A673 (cell line): ENCODE data around the gene ADGRL3. TPM values are rescaled to one million over a fixed set of nuclear protein-coding genes. Genes with fewer than 3 reads are reported as not detected.

Experiments used
- BruUV-seq: library from RNA; stranded (reverse); fragments of 400-500 nt; replicated peaks from 2 replicates; lab custom pipeline; 2021; lab: Mats Ljungman, UMichigan
- CTCF ChIA-PET: fragments of 300-600 bp; sonication (Branson Sonifier 250); formaldehyde crosslinking; loops from one replicate; lab custom pipeline; 2022; ENCODE audit warnings: antibody characterized with exemption; lab: Charles Lee
- POLR2A ChIA-PET: fragments of 300-600 bp; sonication (Branson Sonifier 250); formaldehyde crosslinking; loops from one replicate; lab custom pipeline; 2022; ENCODE audit warnings: antibody characterized with exemption; ENCODE audit not compliant: low non-redundant PET; lab: Charles Lee
- DNase-seq: peaks from one replicate; pipeline ENCODE4 v3.0.0-alpha.2; 2015; ENCODE audit warnings: low spot score
- H3K27ac ChIP-seq: fragments of 200-600 bp; sonication (generic); 2 replicates; pipeline ENCODE4 v1.5.1; 2016; ENCODE audit warnings: mixed run types, low read depth, mild to moderate bottlenecking, mixed read lengths, antibody characterized with exemption, low read length; ENCODE audit not compliant: poor library complexity, severe bottlenecking
- H3K27me3 ChIP-seq: fragments of 200-600 bp; sonication (generic); replicated peaks from 2 replicates; pipeline ENCODE4 v1.6.1; 2017; ENCODE audit warnings: mixed run types, low read depth, mild to moderate bottlenecking, mixed read lengths, antibody characterized with exemption, low read length; ENCODE audit not compliant: insufficient read depth, poor library complexity
- H3K36me3 ChIP-seq: fragments of 200-600 bp; sonication (generic); 2 replicates; pipeline ENCODE4 v1.6.1; 2016; ENCODE audit warnings: mixed run types, mild to moderate bottlenecking, mixed read lengths, antibody characterized with exemption, low read length; ENCODE audit not compliant: insufficient read depth, poor library complexity, severe bottlenecking
- H3K4me1 ChIP-seq: fragments of 200-600 bp; sonication (generic); 2 replicates; pipeline ENCODE4 v1.6.1; 2017; ENCODE audit warnings: mixed run types, mild to moderate bottlenecking, mixed read lengths, antibody characterized with exemption, low read length; ENCODE audit not compliant: insufficient read depth, poor library complexity, severe bottlenecking
- H3K4me3 ChIP-seq: fragments of 200-600 bp; sonication (generic); 2 replicates; pipeline ENCODE4 v1.5.1; 2016; ENCODE audit warnings: low read depth, mixed run types, mild to moderate bottlenecking, mixed read lengths, low read length; ENCODE audit not compliant: poor library complexity, severe bottlenecking
- H3K9me3 ChIP-seq: fragments of 200-600 bp; sonication (generic); 2 replicates; pipeline ENCODE4 v1.6.1; 2016; ENCODE audit warnings: mixed run types, low read depth, mild to moderate bottlenecking, mixed read lengths, antibody characterized with exemption, low read length; ENCODE audit not compliant: poor library complexity, severe bottlenecking
- EZH2 ChIP-seq: fragments of 200-600 bp; sonication (generic); IDR thresholded peaks from 2 replicates; pipeline ENCODE4 v1.6.1; 2017; ENCODE audit warnings: borderline replicate concordance, low read depth, mild to moderate bottlenecking, mixed read lengths, antibody characterized with exemption, low read length; ENCODE audit not compliant: poor library complexity, severe bottlenecking
- intact Hi-C: fragments of 100-400 bp; cut with micrococcal nuclease; formaldehyde crosslinking; loops from one replicate; pipeline ENCODE4 v1.10.0; 2022; ENCODE audit not compliant: unreplicated experiment
- total RNA-seq: library from RNA; stranded (reverse); gene quantifications from 2 replicates; pipeline ENCODE4 v1.2.3, GENCODE V29; 2021
- TF ChIP-seq, protein P1 (sequence below): fragments of 300-800, 200-600 bp; sonication (generic); conservative IDR thresholded peaks from 2 replicates; pipeline ENCODE4 v1.5.1; 2017; ENCODE audit warnings: low read depth, mild to moderate bottlenecking, antibody characterized with exemption, low read length, moderate library complexity, mixed read lengths

The ADGRL3 gene
- total RNA-seq, 1 experiment from 2014 or later, result not detected

DNA sequence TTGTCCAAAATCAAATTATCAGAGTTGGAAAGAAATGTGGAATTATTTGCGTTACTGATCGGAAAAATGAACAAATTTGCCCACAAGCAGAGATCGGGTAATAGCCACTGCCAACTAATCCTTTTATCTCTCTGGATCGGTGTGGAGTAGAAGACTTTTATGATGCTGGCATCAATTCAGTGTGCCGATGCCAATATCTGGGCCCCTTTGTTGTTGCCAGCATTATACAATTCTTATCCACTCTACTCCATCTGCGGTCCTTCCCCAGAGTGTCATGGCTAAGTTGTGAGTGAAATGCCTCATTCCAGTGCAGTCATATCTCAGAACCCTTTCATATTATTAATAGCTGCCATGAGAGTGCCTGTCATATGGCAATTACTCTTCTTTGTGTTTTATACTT is 660.2 kb downstream of the ADGRL3 start:
- no TSS peak for BruUV-seq
- Histone ChIP-seq H3K27me3 (no peaks in the 10 kb centered on the region), H3K9me3 (no peaks in the 10 kb centered on the region), H3K27ac (no peak overlapping the region), H3K4me1 (no peaks in the 10 kb centered on the region), H3K4me3 (no peak overlapping the region), H3K36me3 (no peaks in the 10 kb centered on the region)
- intact Hi-C loops, result no loop called here
- DNase-seq, result no peak
- ChIA-PET CTCF (no interaction called here), POLR2A (no interaction called here)
- no peak for TF ChIP-seq EZH2
- TF ChIP-seq, protein P1, sequence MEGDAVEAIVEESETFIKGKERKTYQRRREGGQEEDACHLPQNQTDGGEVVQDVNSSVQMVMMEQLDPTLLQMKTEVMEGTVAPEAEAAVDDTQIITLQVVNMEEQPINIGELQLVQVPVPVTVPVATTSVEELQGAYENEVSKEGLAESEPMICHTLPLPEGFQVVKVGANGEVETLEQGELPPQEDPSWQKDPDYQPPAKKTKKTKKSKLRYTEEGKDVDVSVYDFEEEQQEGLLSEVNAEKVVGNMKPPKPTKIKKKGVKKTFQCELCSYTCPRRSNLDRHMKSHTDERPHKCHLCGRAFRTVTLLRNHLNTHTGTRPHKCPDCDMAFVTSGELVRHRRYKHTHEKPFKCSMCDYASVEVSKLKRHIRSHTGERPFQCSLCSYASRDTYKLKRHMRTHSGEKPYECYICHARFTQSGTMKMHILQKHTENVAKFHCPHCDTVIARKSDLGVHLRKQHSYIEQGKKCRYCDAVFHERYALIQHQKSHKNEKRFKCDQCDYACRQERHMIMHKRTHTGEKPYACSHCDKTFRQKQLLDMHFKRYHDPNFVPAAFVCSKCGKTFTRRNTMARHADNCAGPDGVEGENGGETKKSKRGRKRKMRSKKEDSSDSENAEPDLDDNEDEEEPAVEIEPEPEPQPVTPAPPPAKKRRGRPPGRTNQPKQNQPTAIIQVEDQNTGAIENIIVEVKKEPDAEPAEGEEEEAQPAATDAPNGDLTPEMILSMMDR, result no peak

DNA sequence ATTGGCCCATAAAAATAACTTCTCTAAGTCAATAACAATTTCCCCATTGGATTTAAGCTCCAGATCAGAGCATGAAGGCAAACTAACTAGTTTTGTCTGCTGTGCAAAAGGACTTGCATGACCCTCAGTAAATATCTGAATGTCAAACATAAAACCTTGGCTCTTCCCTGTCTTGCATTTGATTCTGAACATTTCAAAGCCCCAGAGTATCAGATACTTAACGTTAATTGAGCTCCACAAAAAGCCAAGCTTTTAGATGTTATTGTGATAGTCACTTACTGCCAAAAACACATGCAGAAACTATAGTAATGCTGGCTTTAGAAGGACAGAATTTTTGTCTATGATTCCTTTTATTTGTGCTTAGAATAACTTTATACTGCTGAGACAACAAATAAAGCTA is 664.2 kb downstream of the ADGRL3 start:
- intact Hi-C loops, result no loop called here
- Histone ChIP-seq H3K27ac (no peak overlapping the region), H3K9me3 (no peaks in the 10 kb centered on the region), H3K4me3 (no peak overlapping the region), H3K27me3 (no peaks in the 10 kb centered on the region), H3K4me1 (no peaks in the 10 kb centered on the region), H3K36me3 (no peaks in the 10 kb centered on the region)
- POLR2A ChIA-PET, result no interaction called here
- BruUV-seq, result no TSS peak
- no peak for TF ChIP-seq EZH2
- TF ChIP-seq, protein P1, result no peak
- no peak for DNase-seq
- CTCF ChIA-PET, result no interaction called here

- no peak overlapping the region for H3K27ac ChIP-seq
- no peaks in the 10 kb centered on the region for H3K4me1 ChIP-seq
- ChIA-PET CTCF (no interaction called here), POLR2A (no interaction called here)
- no peak for DNase-seq
- H3K27me3 ChIP-seq, result no peaks in the 10 kb centered on the region
- H3K36me3 ChIP-seq, result no peaks in the 10 kb centered on the region
- no peak overlapping the region for H3K4me3 ChIP-seq
- TF ChIP-seq EZH2, result no peak
- TF ChIP-seq, protein P1, result no peak
- no TSS peak for BruUV-seq
- H3K9me3 ChIP-seq, result no peaks in the 10 kb centered on the region
- intact Hi-C loops, result no loop called here
Measured at GRCh38 chr4:61866378-61867030, 666.4 kb downstream of the ADGRL3 start.
